Thoracic aorta (tissue), 2 donors: Measurements from ENCODE around the gene GFER. TPM values are rescaled to one million over a fixed set of nuclear protein-coding genes. Genes with fewer than 3 reads are reported as not detected.

Source experiments
- ATAC-seq: fragments of 150-250 bp; one replicate; pipeline ENCODE4 v1.8.0; 2017; ENCODE audit warnings: low read depth; ENCODE audit not compliant: insufficient number of reproducible peaks, low FRiP score
- DNase-seq: peaks from one replicate; pipeline ENCODE4 v3.0.0-alpha.2; 2020; ENCODE audit warnings: low spot score
- H3K27ac ChIP-seq, 2 donors: fragments of 200-600 bp; sonication (generic); 1 replicate in 1 of 2; 2 replicates in 1 of 2; pipeline ENCODE4 v1.5.1; 2016; ENCODE audit warnings: mild to moderate bottlenecking in 2 of 2, moderate library complexity in 2 of 2
- H3K27me3 ChIP-seq: fragments of 200-600 bp; sonication (generic); replicated peaks from 2 replicates; pipeline ENCODE4 v1.6.0; 2016; ENCODE audit warnings: mild to moderate bottlenecking; ENCODE audit not compliant: insufficient read depth
- H3K36me3 ChIP-seq: fragments of 200-600 bp; sonication (generic); one replicate; pipeline ENCODE4 v1.5.1; 2016
- H3K4me1 ChIP-seq, 2 donors: fragments of 200-600 bp; sonication (generic); 1 replicate in 1 of 2; 2 replicates in 1 of 2; pipeline versions ENCODE4 v1.5.1 to v1.6.0; 2016; ENCODE audit warnings: low read depth in 2 of 2, mild to moderate bottlenecking in 1 of 2; ENCODE audit not compliant: control insufficient read depth in 1 of 2
- H3K4me3 ChIP-seq: fragments of 200-600 bp; sonication (generic); 2 replicates; pipeline ENCODE4 v1.5.1; 2016; ENCODE audit warnings: mild to moderate bottlenecking
- H3K9me3 ChIP-seq: fragments of 200-600 bp; sonication (generic); 2 replicates; pipeline ENCODE4 v1.5.1; 2016
- CTCF ChIP-seq: fragments of 200-600 bp; sonication (generic); IDR thresholded peaks from one replicate; pipeline ENCODE4 v1.5.1; 2019; ENCODE audit warnings: antibody characterized with exemption
- total RNA-seq, 2 donors: library from RNA; depleted of rRNA; stranded (reverse); fragments of >200 nt; gene quantifications; one replicate each; pipeline versions ENCODE4 v1.1.0 to v1.2.3, GENCODE V29; 2016

GFER gene
- total RNA-seq, 2 donors from 2014 or later: 12.4 to 14.6 TPM

GRCh38 chr16:2015117-2015946, 31.3 kb downstream of the GFER start:
- no peak for ATAC-seq
- Histone ChIP-seq H3K9me3 (no peaks in the 10 kb centered on the region), H3K27me3 (peaks cover 6% of the 10 kb centered on the region), H3K4me3 (no peak overlapping the region), H3K36me3 (no peaks in the 10 kb centered on the region), H3K4me1 (peaks cover 3 to 16% of the 10 kb centered on the region in 2 donors), H3K27ac (no peak overlapping the region)
- DNase-seq: no peak
- TF ChIP-seq CTCF: no peak

- no peak for ATAC-seq
- TF ChIP-seq CTCF: no peak
These were observed 31.9 kb downstream of the GFER start for GRCh38 chr16:2015947-2016208.

GRCh38 chr16:2016407-2016922, 32.5 kb downstream of the GFER start:
- no peak for TF ChIP-seq CTCF
- ATAC-seq: no peak

More at GRCh38 chr16:2015947-2016208, 31.9 kb downstream of the GFER start:
- H3K4me3 ChIP-seq: no peak overlapping the region
- DNase-seq: no peak
- peaks cover 0 to 16% of the 10 kb centered on the region in 2 donors for H3K4me1 ChIP-seq
- H3K36me3 ChIP-seq: no peaks in the 10 kb centered on the region
- no peak overlapping the region for H3K27ac ChIP-seq
- peaks cover 6% of the 10 kb centered on the region for H3K27me3 ChIP-seq
- H3K9me3 ChIP-seq: no peaks in the 10 kb centered on the region

GRCh38 chr16:2019518-2019920, 35.5 kb downstream of the GFER start, which contains the start of gene NPW:
NPW (plus strand) TSS chr16:2019785.
- no peak within 1 kb of the TSS for H3K4me3 ChIP-seq
- TF ChIP-seq CTCF: no peak
- no peak within 1 kb of the TSS for H3K27ac ChIP-seq
- no peaks in the 10 kb centered on the region for H3K36me3 ChIP-seq
- ATAC-seq (no peak), DNase-seq (no peak)
- no peaks in the 10 kb centered on the region for H3K9me3 ChIP-seq
- H3K4me1 ChIP-seq: peaks cover 3 to 32% of the 10 kb centered on the region in 2 donors
- peaks cover 6% of the 10 kb centered on the region for H3K27me3 ChIP-seq

More at GRCh38 chr16:2016407-2016922, 32.5 kb downstream of the GFER start:
- H3K27ac ChIP-seq: no peak overlapping the region
- no peaks in the 10 kb centered on the region for H3K36me3 ChIP-seq
- H3K27me3 ChIP-seq: peaks cover 6% of the 10 kb centered on the region
- no peak overlapping the region for H3K4me3 ChIP-seq
- H3K9me3 ChIP-seq: no peaks in the 10 kb centered on the region
- H3K4me1 ChIP-seq: peaks cover 0 to 16% of the 10 kb centered on the region in 2 donors
- no peak for DNase-seq

GRCh38 chr16:2019921-2020831, 36.2 kb downstream of the GFER start:
- ATAC-seq: no peak
- no peak overlapping the region for H3K27ac ChIP-seq
- no peaks in the 10 kb centered on the region for H3K9me3 ChIP-seq
- peaks cover 6% of the 10 kb centered on the region for H3K27me3 ChIP-seq
- no peak overlapping the region for H3K4me3 ChIP-seq
- peaks cover 3 to 32% of the 10 kb centered on the region in 2 donors for H3K4me1 ChIP-seq
- no peak for TF ChIP-seq CTCF
- H3K36me3 ChIP-seq: no peaks in the 10 kb centered on the region
- DNase-seq: no peak
